Measurements from ENCODE around the gene MAL. TPM values are rescaled to one million over a fixed set of nuclear protein-coding genes. Genes with fewer than 3 reads are reported as not detected.

The MAL gene
- total RNA-seq, 1 experiment from 2014 or later, result 0.22 TPM

DNA sequence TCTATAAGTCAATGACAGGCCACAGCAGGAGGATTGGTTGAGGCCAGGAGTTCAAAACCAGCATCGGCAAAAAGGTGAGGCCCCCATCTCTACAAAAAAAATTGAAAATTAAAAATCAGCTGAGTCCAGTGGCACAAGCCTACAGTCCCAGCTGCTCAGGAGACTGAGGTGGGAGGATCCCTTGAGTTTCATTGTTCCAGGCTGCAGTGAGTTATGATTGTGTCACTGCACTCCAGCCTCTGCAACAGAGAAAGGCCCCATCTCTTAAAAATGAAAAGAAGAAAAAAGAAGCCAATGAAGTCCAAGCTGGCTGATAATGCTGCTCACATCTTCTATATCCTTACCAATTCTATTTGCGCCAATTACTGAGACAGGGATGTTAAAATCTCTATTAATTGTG, 57.0 kb downstream of the MAL start:
- H3K27me3 Mint-ChIP-seq (ENCODE audit: low read depth), result peaks cover 6% of the 10 kb centered on the region
- ChIA-PET POLR2A (no interaction called here), CTCF (no interaction called here)
- no peak for DNase-seq (ENCODE audit: low spot score)
- no peak overlapping the region for H3K4me3 Mint-ChIP-seq
- H3K9me3 Mint-ChIP-seq, result peaks cover 4% of the 10 kb centered on the region
- peaks cover 30% of the 10 kb centered on the region for H3K4me1 Mint-ChIP-seq
- no peak overlapping the region for H3K27ac Mint-ChIP-seq
- H3K36me3 Mint-ChIP-seq, result peaks cover 31% of the 10 kb centered on the region
- TF ChIP-seq, protein P1, sequence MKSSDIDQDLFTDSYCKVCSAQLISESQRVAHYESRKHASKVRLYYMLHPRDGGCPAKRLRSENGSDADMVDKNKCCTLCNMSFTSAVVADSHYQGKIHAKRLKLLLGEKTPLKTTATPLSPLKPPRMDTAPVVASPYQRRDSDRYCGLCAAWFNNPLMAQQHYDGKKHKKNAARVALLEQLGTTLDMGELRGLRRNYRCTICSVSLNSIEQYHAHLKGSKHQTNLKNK (CRISPR knock-in tag; IDR thresholded peaks at IDR 0.05), result no peak
- TF ChIP-seq, protein P2, sequence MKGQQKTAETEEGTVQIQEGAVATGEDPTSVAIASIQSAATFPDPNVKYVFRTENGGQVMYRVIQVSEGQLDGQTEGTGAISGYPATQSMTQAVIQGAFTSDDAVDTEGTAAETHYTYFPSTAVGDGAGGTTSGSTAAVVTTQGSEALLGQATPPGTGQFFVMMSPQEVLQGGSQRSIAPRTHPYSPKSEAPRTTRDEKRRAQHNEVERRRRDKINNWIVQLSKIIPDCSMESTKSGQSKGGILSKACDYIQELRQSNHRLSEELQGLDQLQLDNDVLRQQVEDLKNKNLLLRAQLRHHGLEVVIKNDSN (CRISPR knock-in tag; IDR thresholded peaks at IDR 0.05), result no peak
- TF ChIP-seq, protein P3, sequence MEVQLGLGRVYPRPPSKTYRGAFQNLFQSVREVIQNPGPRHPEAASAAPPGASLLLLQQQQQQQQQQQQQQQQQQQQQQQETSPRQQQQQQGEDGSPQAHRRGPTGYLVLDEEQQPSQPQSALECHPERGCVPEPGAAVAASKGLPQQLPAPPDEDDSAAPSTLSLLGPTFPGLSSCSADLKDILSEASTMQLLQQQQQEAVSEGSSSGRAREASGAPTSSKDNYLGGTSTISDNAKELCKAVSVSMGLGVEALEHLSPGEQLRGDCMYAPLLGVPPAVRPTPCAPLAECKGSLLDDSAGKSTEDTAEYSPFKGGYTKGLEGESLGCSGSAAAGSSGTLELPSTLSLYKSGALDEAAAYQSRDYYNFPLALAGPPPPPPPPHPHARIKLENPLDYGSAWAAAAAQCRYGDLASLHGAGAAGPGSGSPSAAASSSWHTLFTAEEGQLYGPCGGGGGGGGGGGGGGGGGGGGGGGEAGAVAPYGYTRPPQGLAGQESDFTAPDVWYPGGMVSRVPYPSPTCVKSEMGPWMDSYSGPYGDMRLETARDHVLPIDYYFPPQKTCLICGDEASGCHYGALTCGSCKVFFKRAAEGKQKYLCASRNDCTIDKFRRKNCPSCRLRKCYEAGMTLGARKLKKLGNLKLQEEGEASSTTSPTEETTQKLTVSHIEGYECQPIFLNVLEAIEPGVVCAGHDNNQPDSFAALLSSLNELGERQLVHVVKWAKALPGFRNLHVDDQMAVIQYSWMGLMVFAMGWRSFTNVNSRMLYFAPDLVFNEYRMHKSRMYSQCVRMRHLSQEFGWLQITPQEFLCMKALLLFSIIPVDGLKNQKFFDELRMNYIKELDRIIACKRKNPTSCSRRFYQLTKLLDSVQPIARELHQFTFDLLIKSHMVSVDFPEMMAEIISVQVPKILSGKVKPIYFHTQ (CRISPR knock-in tag; IDR thresholded peaks at IDR 0.05), result no peak
- TF ChIP-seq, protein P4, sequence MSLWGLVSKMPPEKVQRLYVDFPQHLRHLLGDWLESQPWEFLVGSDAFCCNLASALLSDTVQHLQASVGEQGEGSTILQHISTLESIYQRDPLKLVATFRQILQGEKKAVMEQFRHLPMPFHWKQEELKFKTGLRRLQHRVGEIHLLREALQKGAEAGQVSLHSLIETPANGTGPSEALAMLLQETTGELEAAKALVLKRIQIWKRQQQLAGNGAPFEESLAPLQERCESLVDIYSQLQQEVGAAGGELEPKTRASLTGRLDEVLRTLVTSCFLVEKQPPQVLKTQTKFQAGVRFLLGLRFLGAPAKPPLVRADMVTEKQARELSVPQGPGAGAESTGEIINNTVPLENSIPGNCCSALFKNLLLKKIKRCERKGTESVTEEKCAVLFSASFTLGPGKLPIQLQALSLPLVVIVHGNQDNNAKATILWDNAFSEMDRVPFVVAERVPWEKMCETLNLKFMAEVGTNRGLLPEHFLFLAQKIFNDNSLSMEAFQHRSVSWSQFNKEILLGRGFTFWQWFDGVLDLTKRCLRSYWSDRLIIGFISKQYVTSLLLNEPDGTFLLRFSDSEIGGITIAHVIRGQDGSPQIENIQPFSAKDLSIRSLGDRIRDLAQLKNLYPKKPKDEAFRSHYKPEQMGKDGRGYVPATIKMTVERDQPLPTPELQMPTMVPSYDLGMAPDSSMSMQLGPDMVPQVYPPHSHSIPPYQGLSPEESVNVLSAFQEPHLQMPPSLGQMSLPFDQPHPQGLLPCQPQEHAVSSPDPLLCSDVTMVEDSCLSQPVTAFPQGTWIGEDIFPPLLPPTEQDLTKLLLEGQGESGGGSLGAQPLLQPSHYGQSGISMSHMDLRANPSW (CRISPR knock-in tag; conservative IDR thresholded peaks at IDR 0.05; ENCODE audit: low read depth), result no peak
- TF ChIP-seq ZNF121 (CRISPR knock-in tag; IDR thresholded peaks at IDR 0.05), result no peak
- TF ChIP-seq, protein P5, sequence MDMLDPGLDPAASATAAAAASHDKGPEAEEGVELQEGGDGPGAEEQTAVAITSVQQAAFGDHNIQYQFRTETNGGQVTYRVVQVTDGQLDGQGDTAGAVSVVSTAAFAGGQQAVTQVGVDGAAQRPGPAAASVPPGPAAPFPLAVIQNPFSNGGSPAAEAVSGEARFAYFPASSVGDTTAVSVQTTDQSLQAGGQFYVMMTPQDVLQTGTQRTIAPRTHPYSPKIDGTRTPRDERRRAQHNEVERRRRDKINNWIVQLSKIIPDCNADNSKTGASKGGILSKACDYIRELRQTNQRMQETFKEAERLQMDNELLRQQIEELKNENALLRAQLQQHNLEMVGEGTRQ (CRISPR knock-in tag; IDR thresholded peaks at IDR 0.05), result no peak
- TF ChIP-seq, protein P6, sequence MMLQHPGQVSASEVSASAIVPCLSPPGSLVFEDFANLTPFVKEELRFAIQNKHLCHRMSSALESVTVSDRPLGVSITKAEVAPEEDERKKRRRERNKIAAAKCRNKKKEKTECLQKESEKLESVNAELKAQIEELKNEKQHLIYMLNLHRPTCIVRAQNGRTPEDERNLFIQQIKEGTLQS (CRISPR knock-in tag; conservative IDR thresholded peaks at IDR 0.05), result no peak
- ATAC-seq, result no peak

DNA sequence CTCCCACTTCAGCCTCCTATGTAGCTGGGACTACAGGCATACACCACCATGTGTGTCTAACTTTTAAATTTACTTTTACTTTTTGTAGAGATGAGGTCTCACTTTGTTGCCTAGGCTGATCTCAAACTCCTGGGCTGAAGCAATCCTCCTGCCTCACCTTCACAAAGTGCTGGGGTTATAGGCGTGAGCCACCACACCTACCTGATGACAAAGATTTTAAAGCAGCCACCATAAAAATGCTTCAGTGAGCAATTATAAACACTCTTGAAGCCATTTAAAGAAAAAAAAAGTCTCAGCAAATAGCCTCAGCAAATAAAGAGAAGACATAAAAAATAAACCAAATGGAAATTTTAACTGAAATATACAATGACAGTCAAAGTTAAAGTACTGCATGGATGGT, 60.5 kb downstream of the MAL start:
- Mint-ChIP-seq H3K9me3 (peaks cover 4% of the 10 kb centered on the region), H3K36me3 (peaks cover 45% of the 10 kb centered on the region), H3K27ac (no peak overlapping the region), H3K4me1 (peaks cover 18% of the 10 kb centered on the region), H3K27me3 (ENCODE audit: low read depth) (no peaks in the 10 kb centered on the region), H3K4me3 (no peak overlapping the region)
- ATAC-seq, result no peak
- DNase-seq (ENCODE audit: low spot score), result no peak
- TF ChIP-seq, protein P7, sequence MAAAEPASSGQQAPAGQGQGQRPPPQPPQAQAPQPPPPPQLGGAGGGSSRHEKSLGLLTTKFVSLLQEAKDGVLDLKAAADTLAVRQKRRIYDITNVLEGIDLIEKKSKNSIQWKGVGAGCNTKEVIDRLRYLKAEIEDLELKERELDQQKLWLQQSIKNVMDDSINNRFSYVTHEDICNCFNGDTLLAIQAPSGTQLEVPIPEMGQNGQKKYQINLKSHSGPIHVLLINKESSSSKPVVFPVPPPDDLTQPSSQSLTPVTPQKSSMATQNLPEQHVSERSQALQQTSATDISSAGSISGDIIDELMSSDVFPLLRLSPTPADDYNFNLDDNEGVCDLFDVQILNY (CRISPR knock-in tag; IDR thresholded peaks at IDR 0.05), result no peak
- TF ChIP-seq CREB1 (CRISPR knock-in tag; IDR thresholded peaks at IDR 0.05) (no peak), ZNF423 (CRISPR knock-in tag; IDR thresholded peaks at IDR 0.05) (no peak), TP53 (CRISPR knock-in tag; IDR thresholded peaks at IDR 0.05) (no peak), ZNF396 (CRISPR knock-in tag; IDR thresholded peaks at IDR 0.05; ENCODE audit: borderline replicate concordance) (no peak), SMAD4 (CRISPR knock-in tag; IDR thresholded peaks at IDR 0.05) (no peak), GTF2I (CRISPR knock-in tag; conservative IDR thresholded peaks at IDR 0.05) (no peak)
- TF ChIP-seq, protein P8, sequence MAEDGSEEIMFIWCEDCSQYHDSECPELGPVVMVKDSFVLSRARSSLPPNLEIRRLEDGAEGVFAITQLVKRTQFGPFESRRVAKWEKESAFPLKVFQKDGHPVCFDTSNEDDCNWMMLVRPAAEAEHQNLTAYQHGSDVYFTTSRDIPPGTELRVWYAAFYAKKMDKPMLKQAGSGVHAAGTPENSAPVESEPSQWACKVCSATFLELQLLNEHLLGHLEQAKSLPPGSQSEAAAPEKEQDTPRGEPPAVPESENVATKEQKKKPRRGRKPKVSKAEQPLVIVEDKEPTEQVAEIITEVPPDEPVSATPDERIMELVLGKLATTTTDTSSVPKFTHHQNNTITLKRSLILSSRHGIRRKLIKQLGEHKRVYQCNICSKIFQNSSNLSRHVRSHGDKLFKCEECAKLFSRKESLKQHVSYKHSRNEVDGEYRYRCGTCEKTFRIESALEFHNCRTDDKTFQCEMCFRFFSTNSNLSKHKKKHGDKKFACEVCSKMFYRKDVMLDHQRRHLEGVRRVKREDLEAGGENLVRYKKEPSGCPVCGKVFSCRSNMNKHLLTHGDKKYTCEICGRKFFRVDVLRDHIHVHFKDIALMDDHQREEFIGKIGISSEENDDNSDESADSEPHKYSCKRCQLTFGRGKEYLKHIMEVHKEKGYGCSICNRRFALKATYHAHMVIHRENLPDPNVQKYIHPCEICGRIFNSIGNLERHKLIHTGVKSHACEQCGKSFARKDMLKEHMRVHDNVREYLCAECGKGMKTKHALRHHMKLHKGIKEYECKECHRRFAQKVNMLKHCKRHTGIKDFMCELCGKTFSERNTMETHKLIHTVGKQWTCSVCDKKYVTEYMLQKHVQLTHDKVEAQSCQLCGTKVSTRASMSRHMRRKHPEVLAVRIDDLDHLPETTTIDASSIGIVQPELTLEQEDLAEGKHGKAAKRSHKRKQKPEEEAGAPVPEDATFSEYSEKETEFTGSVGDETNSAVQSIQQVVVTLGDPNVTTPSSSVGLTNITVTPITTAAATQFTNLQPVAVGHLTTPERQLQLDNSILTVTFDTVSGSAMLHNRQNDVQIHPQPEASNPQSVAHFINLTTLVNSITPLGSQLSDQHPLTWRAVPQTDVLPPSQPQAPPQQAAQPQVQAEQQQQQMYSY (CRISPR knock-in tag; IDR thresholded peaks at IDR 0.05), result no peak
- CTCF ChIA-PET, result no interaction called here
- POLR2A ChIA-PET, result no interaction called here
